K562 (cell line): Measurements from ENCODE around the gene ZNF862. TPM values are rescaled to one million over a fixed set of nuclear protein-coding genes. Genes with fewer than 3 reads are reported as not detected.

Source experiments
- ATF2 ChIP-seq: sonication (generic); formaldehyde crosslinking; IDR thresholded peaks from 2 replicates; pipeline ENCODE4 v1.8.1; 2022; ENCODE audit warnings: missing genetic modification reagents
- CXXC5 ChIP-seq: fragments of 250-450 bp; sonication (Bioruptor Pico); IDR thresholded peaks from 2 replicates; pipeline ENCODE4 v1.8.0; 2022; ENCODE audit warnings: inconsistent platforms, mild to moderate bottlenecking, moderate library complexity
- EP300 ChIP-seq: IDR thresholded peaks from 2 replicates; pipeline ENCODE4 v1.6.1; 2012; ENCODE audit warnings: low read length, improper control_type of control experiment
- HNRNPLL ChIP-seq: fragments of 200-400 bp; formaldehyde crosslinking; IDR thresholded peaks from 2 replicates; pipeline ENCODE4 v1.6.1; 2017; ENCODE audit warnings: low read length, low read depth, mild to moderate bottlenecking; ENCODE audit not compliant: poor library complexity, severe bottlenecking
- NR2C1 ChIP-seq, 2 experiments: fragments of 450-650 bp; IDR thresholded peaks; 2 replicates each; pipeline ENCODE4 v1.6.1; 2017; ENCODE audit warnings: mild to moderate bottlenecking in 2 of 2, antibody characterized with exemption in 1 of 2, inconsistent platforms in 1 of 2, missing compliant biosample characterization in 1 of 2, missing genetic modification characterization in 1 of 2
- ZBTB5 ChIP-seq: fragments of 450-650 bp; IDR thresholded peaks from 2 replicates; pipeline ENCODE4 v1.6.1; 2017; ENCODE audit warnings: antibody characterized with exemption
- ZNF707 ChIP-seq: fragments of 250-450 bp; sonication (Bioruptor Pico); conservative IDR thresholded peaks from 2 replicates; pipeline ENCODE4 v1.8.0; 2022; ENCODE audit warnings: inconsistent platforms, mild to moderate bottlenecking, moderate library complexity
- polyA plus RNA-seq, 8 experiments: library from polyadenylated mRNA; depleted of rRNA in 4 of 8; stranded (reverse) in 5 of 8; unstranded in 3 of 8; fragments of >200 nt; fragmentation: Nextera tagmentation in 2 of 8; fragmentation: Illumina TruSeq in 1 of 8; extraction: Ambion mirVana in 2 of 8; extraction: Trizol in 1 of 8; gene quantifications; 2 replicates each; pipeline versions ENCODE4 v1.2.1 to v1.2.3, GENCODE V29; 2011 to 2014; ENCODE audit warnings: inconsistent platforms in 1 of 8, missing spikeins in 1 of 8
- total RNA-seq, 7 experiments: library from RNA; depleted of rRNA in 6 of 7; stranded (reverse); fragments of >200 nt in 6 of 7; fragmentation: Illumina TruSeq in 2 of 7; extraction: Trizol in 2 of 7; gene quantifications; 2 replicates each; pipeline versions ENCODE4 v1.2.1 to v1.2.3, GENCODE V29; 2011 to 2021; ENCODE audit warnings: low replicate concordance in 1 of 7
- TF ChIP-seq, protein P1 (sequence below): sonication (generic); formaldehyde crosslinking; IDR thresholded peaks from 2 replicates; pipeline ENCODE4 v1.8.0; 2022; ENCODE audit warnings: mild to moderate bottlenecking, missing genetic modification reagents
- TF ChIP-seq, protein P2 (sequence below), 2 experiments: fragments of 450-650 bp; formaldehyde crosslinking in 1 of 2; IDR thresholded peaks; 2 replicates each; pipeline versions ENCODE4 v1.4.0 to v1.6.1; 2014 to 2020; ENCODE audit warnings: mild to moderate bottlenecking in 2 of 2, borderline replicate concordance in 1 of 2, low read depth in 1 of 2

Gene ZNF862
- total and polyA plus RNA-seq, 9 of the 15 experiments (the other 6 are each of a cell fraction or from before 2014, with no cell fraction given): 1.1 to 3.9 (median 2.6) TPM

- TF ChIP-seq ATF2 (0 out of 2 replicates have a peak, but pooled peaks have one; percentile 43), ZBTB5 (no peak), CXXC5 (peak; percentile 78), NR2C1 (IDR thresholded peaks at IDR 0.05) (no peak), NR2C1 (tag; IDR thresholded peaks at IDR 0.05) (no peak), ZNF707 (no peak), HNRNPLL (no peak), EP300 (no peak)
- TF ChIP-seq, protein P1, sequence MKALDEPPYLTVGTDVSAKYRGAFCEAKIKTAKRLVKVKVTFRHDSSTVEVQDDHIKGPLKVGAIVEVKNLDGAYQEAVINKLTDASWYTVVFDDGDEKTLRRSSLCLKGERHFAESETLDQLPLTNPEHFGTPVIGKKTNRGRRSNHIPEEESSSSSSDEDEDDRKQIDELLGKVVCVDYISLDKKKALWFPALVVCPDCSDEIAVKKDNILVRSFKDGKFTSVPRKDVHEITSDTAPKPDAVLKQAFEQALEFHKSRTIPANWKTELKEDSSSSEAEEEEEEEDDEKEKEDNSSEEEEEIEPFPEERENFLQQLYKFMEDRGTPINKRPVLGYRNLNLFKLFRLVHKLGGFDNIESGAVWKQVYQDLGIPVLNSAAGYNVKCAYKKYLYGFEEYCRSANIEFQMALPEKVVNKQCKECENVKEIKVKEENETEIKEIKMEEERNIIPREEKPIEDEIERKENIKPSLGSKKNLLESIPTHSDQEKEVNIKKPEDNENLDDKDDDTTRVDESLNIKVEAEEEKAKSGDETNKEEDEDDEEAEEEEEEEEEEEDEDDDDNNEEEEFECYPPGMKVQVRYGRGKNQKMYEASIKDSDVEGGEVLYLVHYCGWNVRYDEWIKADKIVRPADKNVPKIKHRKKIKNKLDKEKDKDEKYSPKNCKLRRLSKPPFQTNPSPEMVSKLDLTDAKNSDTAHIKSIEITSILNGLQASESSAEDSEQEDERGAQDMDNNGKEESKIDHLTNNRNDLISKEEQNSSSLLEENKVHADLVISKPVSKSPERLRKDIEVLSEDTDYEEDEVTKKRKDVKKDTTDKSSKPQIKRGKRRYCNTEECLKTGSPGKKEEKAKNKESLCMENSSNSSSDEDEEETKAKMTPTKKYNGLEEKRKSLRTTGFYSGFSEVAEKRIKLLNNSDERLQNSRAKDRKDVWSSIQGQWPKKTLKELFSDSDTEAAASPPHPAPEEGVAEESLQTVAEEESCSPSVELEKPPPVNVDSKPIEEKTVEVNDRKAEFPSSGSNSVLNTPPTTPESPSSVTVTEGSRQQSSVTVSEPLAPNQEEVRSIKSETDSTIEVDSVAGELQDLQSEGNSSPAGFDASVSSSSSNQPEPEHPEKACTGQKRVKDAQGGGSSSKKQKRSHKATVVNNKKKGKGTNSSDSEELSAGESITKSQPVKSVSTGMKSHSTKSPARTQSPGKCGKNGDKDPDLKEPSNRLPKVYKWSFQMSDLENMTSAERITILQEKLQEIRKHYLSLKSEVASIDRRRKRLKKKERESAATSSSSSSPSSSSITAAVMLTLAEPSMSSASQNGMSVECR: no peak; the same call in 1 of the 2 replicates
- TF ChIP-seq, protein P2, sequence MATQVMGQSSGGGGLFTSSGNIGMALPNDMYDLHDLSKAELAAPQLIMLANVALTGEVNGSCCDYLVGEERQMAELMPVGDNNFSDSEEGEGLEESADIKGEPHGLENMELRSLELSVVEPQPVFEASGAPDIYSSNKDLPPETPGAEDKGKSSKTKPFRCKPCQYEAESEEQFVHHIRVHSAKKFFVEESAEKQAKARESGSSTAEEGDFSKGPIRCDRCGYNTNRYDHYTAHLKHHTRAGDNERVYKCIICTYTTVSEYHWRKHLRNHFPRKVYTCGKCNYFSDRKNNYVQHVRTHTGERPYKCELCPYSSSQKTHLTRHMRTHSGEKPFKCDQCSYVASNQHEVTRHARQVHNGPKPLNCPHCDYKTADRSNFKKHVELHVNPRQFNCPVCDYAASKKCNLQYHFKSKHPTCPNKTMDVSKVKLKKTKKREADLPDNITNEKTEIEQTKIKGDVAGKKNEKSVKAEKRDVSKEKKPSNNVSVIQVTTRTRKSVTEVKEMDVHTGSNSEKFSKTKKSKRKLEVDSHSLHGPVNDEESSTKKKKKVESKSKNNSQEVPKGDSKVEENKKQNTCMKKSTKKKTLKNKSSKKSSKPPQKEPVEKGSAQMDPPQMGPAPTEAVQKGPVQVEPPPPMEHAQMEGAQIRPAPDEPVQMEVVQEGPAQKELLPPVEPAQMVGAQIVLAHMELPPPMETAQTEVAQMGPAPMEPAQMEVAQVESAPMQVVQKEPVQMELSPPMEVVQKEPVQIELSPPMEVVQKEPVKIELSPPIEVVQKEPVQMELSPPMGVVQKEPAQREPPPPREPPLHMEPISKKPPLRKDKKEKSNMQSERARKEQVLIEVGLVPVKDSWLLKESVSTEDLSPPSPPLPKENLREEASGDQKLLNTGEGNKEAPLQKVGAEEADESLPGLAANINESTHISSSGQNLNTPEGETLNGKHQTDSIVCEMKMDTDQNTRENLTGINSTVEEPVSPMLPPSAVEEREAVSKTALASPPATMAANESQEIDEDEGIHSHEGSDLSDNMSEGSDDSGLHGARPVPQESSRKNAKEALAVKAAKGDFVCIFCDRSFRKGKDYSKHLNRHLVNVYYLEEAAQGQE (IDR thresholded peaks at IDR 0.05; ENCODE audit: borderline replicate concordance): peak; percentile 72
- TF ChIP-seq, protein P2 (CRISPR knock-in tag; IDR thresholded peaks at IDR 0.05; ENCODE audit: low read depth): no peak
Observed at GRCh38 chr7:149790146-149790548, 48.0 kb upstream of the ZNF862 start (continued).
